ENCODE data around the gene CSRP3. TPM values are rescaled to one million over a fixed set of nuclear protein-coding genes. Genes with fewer than 3 reads are reported as not detected.

CSRP3 gene
- total and polyA plus RNA-seq, 2 donors from 2014 or later, result not detected

GRCh38 chr11:19240420-19241259 is 38.9 kb upstream of the CSRP3 start, which contains the start of gene E2F8:
E2F8 (minus strand) TSS chr11:19240945; CDS start chr11:19240121, 824 bp downstream.
- Histone ChIP-seq H3K27me3 (ENCODE audit: control insufficient read depth, insufficient read depth, low read length) (peaks cover 12% of the 10 kb centered on the region), H3K4me1 (ENCODE audit: control insufficient read depth in 2 of 3, insufficient read depth in 2 of 3, low read depth in 1 of 3, low read length in 3 of 3) (peaks cover 0 to 4% (median 0%) of the 10 kb centered on the region in 3 donors), H3K4me3 (ENCODE audit: low read length in 3 of 3) (peak within 1 kb of the TSS; percentile 13 to 68 (median 54)), H3K9me3 (ENCODE audit: control insufficient read depth in 2 of 3, insufficient read depth in 1 of 3, low read length in 3 of 3) (no peaks in the 10 kb centered on the region), H3K27ac (ENCODE audit: low read depth in 2 of 2, low read length in 2 of 2) (no peak within 1 kb of the TSS), H3K36me3 (ENCODE audit: control insufficient read depth in 2 of 3, insufficient read depth in 3 of 3, low read length in 3 of 3) (no peaks in the 10 kb centered on the region), H3K9ac (ENCODE audit: low read length in 3 of 3) (peak within 1 kb of the TSS in 2 of 3 donors; percentile 4 to 41)
- DNase-seq, result peak; percentile 96 to 98 (median 98)
- no peak for FAIRE-seq
- TF ChIP-seq CTCF (IDR thresholded peaks at IDR 0.05; ENCODE audit: borderline replicate concordance, extremely low read depth, insufficient read depth), result no peak
- intact Hi-C loops (cut with DNase I), result no loop called here

- FAIRE-seq (no peak), DNase-seq (no peak)
- no peak overlapping the region for H3K27ac ChIP-seq (ENCODE audit: low read depth in 2 of 2, low read length in 2 of 2)
- no peak overlapping the region for H3K9ac ChIP-seq (ENCODE audit: low read length in 3 of 3)
- intact Hi-C loops (cut with DNase I), result no loop called here
- peaks cover 12% of the 10 kb centered on the region for H3K27me3 ChIP-seq (ENCODE audit: control insufficient read depth, insufficient read depth, low read length)
- no peak for TF ChIP-seq CTCF (IDR thresholded peaks at IDR 0.05; ENCODE audit: borderline replicate concordance, extremely low read depth, insufficient read depth)
- no peaks in the 10 kb centered on the region for H3K36me3 ChIP-seq (ENCODE audit: control insufficient read depth in 2 of 3, insufficient read depth in 3 of 3, low read length in 3 of 3)
- no peak overlapping the region for H3K4me3 ChIP-seq (ENCODE audit: low read length in 3 of 3)
- peaks cover 0 to 4% (median 0%) of the 10 kb centered on the region in 3 donors for H3K4me1 ChIP-seq (ENCODE audit: control insufficient read depth in 2 of 3, insufficient read depth in 2 of 3, low read depth in 1 of 3, low read length in 3 of 3)
- no peaks in the 10 kb centered on the region for H3K9me3 ChIP-seq (ENCODE audit: control insufficient read depth in 2 of 3, insufficient read depth in 1 of 3, low read length in 3 of 3)
Observed at GRCh38 chr11:19239039-19239438, 37.3 kb upstream of the CSRP3 start.

- intact Hi-C loops (cut with DNase I), result no loop called here
- Histone ChIP-seq H3K4me1 (ENCODE audit: control insufficient read depth in 2 of 3, insufficient read depth in 2 of 3, low read depth in 1 of 3, low read length in 3 of 3) (peaks cover 0 to 4% (median 0%) of the 10 kb centered on the region in 3 donors), H3K27me3 (ENCODE audit: control insufficient read depth, insufficient read depth, low read length) (peaks cover 6% of the 10 kb centered on the region), H3K9ac (ENCODE audit: low read length in 3 of 3) (no peak overlapping the region), H3K36me3 (ENCODE audit: control insufficient read depth in 2 of 3, insufficient read depth in 3 of 3, low read length in 3 of 3) (no peaks in the 10 kb centered on the region), H3K27ac (ENCODE audit: low read depth in 2 of 2, low read length in 2 of 2) (no peak overlapping the region), H3K9me3 (ENCODE audit: control insufficient read depth in 2 of 3, insufficient read depth in 1 of 3, low read length in 3 of 3) (no peaks in the 10 kb centered on the region), H3K4me3 (ENCODE audit: low read length in 3 of 3) (no peak overlapping the region)
- peak in 1 of 5 donors; percentile 27 for DNase-seq
- no peak for FAIRE-seq
- TF ChIP-seq CTCF (IDR thresholded peaks at IDR 0.05; ENCODE audit: borderline replicate concordance, extremely low read depth, insufficient read depth), result no peak
Observed at GRCh38 chr11:19237813-19238212, 36.0 kb upstream of the CSRP3 start.
